ENCODE measurements around the gene FOXL2.

GRCh38 chr3:138928727-138929372 is 18.1 kb downstream of the FOXL2 start:
- TF ChIP-seq EZH2 (IDR thresholded peaks at IDR 0.05; ENCODE audit: low read length, unreplicated experiment): no peak
- TF ChIP-seq CTCF (conservative IDR thresholded peaks at IDR 0.05; ENCODE audit: low read depth, low read length): no peak
- no peak for TF ChIP-seq EZH2phosphoT487 (IDR thresholded peaks at IDR 0.05; ENCODE audit: borderline replicate concordance, low read length)

All from PC-3 (cell line).